Dendritic cell treated with granulocyte-macrophage colony-stimulating factor and Interleukin-4, amounts not matched to agents 40 ng/mL and 50 ng/mL, for 4 days (primary cell): Measurements from ENCODE around the gene GVQW3.
"Not testable (repeated sequence)": the region's sequence is repeated elsewhere in the genome, so short reads cannot be mapped to it uniquely, and the experiment has no call there.

ENCODE experiments used
- H3K27ac Mint-ChIP-seq: one replicate; pipeline ENCODE4 v1.8.0; 2022; ENCODE audit warnings: mild to moderate bottlenecking, mixed read lengths
- H3K27me3 Mint-ChIP-seq: one replicate; pipeline ENCODE4 v1.8.0; 2022; ENCODE audit warnings: mild to moderate bottlenecking, mixed read lengths
- H3K36me3 Mint-ChIP-seq: one replicate; pipeline ENCODE4 v1.8.0; 2022; ENCODE audit warnings: low read depth, mixed read lengths
- H3K4me1 Mint-ChIP-seq: one replicate; pipeline ENCODE4 v1.8.0; 2022; ENCODE audit warnings: low read depth, mixed read lengths
- H3K4me3 Mint-ChIP-seq: one replicate; pipeline ENCODE4 v1.8.0; 2022; ENCODE audit warnings: mild to moderate bottlenecking, moderate library complexity, mixed read lengths
- H3K9me3 Mint-ChIP-seq: one replicate; pipeline ENCODE4 v1.8.0; 2022; ENCODE audit warnings: mixed read lengths
- intact Hi-C: fragments of 100-400 bp; cut with micrococcal nuclease; formaldehyde crosslinking; loops from one replicate; pipeline ENCODE4 v1.15.0; 2022

GVQW3 gene

GRCh38 chr11:76397383-76397782 is 16.3 kb downstream of the GVQW3 start:
- H3K27me3 Mint-ChIP-seq = peaks cover 4% of the 10 kb centered on the region
- peaks cover 10% of the 10 kb centered on the region for H3K4me1 Mint-ChIP-seq
- no peaks in the 10 kb centered on the region for H3K36me3 Mint-ChIP-seq
- no peaks in the 10 kb centered on the region for H3K9me3 Mint-ChIP-seq
- intact Hi-C loops = no loop called here
- H3K27ac Mint-ChIP-seq = no peak overlapping the region
- no peak overlapping the region for H3K4me3 Mint-ChIP-seq

GRCh38 chr11:76400967-76401366 is 19.8 kb downstream of the GVQW3 start:
- Mint-ChIP-seq H3K27me3 (no peaks in the 10 kb centered on the region), H3K36me3 (no peaks in the 10 kb centered on the region), H3K4me3 (no peak overlapping the region), H3K27ac (no peak overlapping the region), H3K9me3 (no peaks in the 10 kb centered on the region), H3K4me1 (no peaks in the 10 kb centered on the region)
- intact Hi-C loops = no loop called here

- H3K27ac Mint-ChIP-seq, intact Hi-C loops, H3K36me3 Mint-ChIP-seq, H3K4me3 Mint-ChIP-seq, H3K27me3 Mint-ChIP-seq, H3K4me1 Mint-ChIP-seq, H3K9me3 Mint-ChIP-seq: not testable (repeated sequence)
These were observed 20.4 kb downstream of the GVQW3 start for GRCh38 chr11:76401484-76401883.

- Mint-ChIP-seq H3K9me3 (no peaks in the 10 kb centered on the region), H3K27ac (no peak overlapping the region), H3K27me3 (peaks cover 5% of the 10 kb centered on the region), H3K4me3 (no peak overlapping the region), H3K36me3 (no peaks in the 10 kb centered on the region), H3K4me1 (no peaks in the 10 kb centered on the region)
- intact Hi-C loops = no loop called here
These were observed 25.2 kb downstream of the GVQW3 start for GRCh38 chr11:76406359-76406758.

- Mint-ChIP-seq H3K9me3 (no peaks in the 10 kb centered on the region), H3K4me1 (no peaks in the 10 kb centered on the region), H3K27ac (no peak overlapping the region), H3K36me3 (no peaks in the 10 kb centered on the region), H3K27me3 (peaks cover 8% of the 10 kb centered on the region), H3K4me3 (no peak overlapping the region)
- intact Hi-C loops = no loop called here
These were observed 27.2 kb downstream of the GVQW3 start for GRCh38 chr11:76408171-76408965.

GRCh38 chr11:76410851-76411357 is 29.8 kb downstream of the GVQW3 start:
- Mint-ChIP-seq H3K4me3 (no peak overlapping the region), H3K27me3 (peaks cover 8% of the 10 kb centered on the region), H3K36me3 (no peaks in the 10 kb centered on the region), H3K9me3 (no peaks in the 10 kb centered on the region), H3K27ac (no peak overlapping the region), H3K4me1 (no peaks in the 10 kb centered on the region)
- intact Hi-C loops = no loop called here

- no peaks in the 10 kb centered on the region for H3K9me3 Mint-ChIP-seq
- no peak overlapping the region for H3K4me3 Mint-ChIP-seq
- no peak overlapping the region for H3K27ac Mint-ChIP-seq
- intact Hi-C loops = no loop called here
- H3K36me3 Mint-ChIP-seq = no peaks in the 10 kb centered on the region
- H3K27me3 Mint-ChIP-seq = peaks cover 8% of the 10 kb centered on the region
- H3K4me1 Mint-ChIP-seq = no peaks in the 10 kb centered on the region
These were observed 34.0 kb downstream of the GVQW3 start for GRCh38 chr11:76415073-76415472.

GRCh38 chr11:76419896-76420295 is 38.8 kb downstream of the GVQW3 start:
- Mint-ChIP-seq H3K27me3 (peaks cover 2% of the 10 kb centered on the region), H3K9me3 (no peaks in the 10 kb centered on the region), H3K4me1 (peaks cover 6% of the 10 kb centered on the region), H3K27ac (no peak overlapping the region), H3K4me3 (no peak overlapping the region), H3K36me3 (no peaks in the 10 kb centered on the region)
- intact Hi-C loops = no loop called here

- no peak overlapping the region for H3K27ac Mint-ChIP-seq
- peaks cover 3% of the 10 kb centered on the region for H3K27me3 Mint-ChIP-seq
- intact Hi-C loops = no loop called here
- no peaks in the 10 kb centered on the region for H3K9me3 Mint-ChIP-seq
- H3K4me1 Mint-ChIP-seq = peaks cover 6% of the 10 kb centered on the region
- H3K36me3 Mint-ChIP-seq = no peaks in the 10 kb centered on the region
- H3K4me3 Mint-ChIP-seq = no peak overlapping the region
These were observed 43.3 kb downstream of the GVQW3 start for GRCh38 chr11:76424379-76424778.

GRCh38 chr11:76424891-76425290 is 43.8 kb downstream of the GVQW3 start:
- Mint-ChIP-seq H3K36me3 (no peaks in the 10 kb centered on the region), H3K27ac (no peak overlapping the region), H3K27me3 (peaks cover 3% of the 10 kb centered on the region), H3K4me3 (no peak overlapping the region), H3K9me3 (no peaks in the 10 kb centered on the region), H3K4me1 (peaks cover 6% of the 10 kb centered on the region)
- intact Hi-C loops = no loop called here

GRCh38 chr11:76426660-76427059 is 45.5 kb downstream of the GVQW3 start:
- Mint-ChIP-seq H3K27me3 (peaks cover 3% of the 10 kb centered on the region), H3K4me1 (peaks cover 6% of the 10 kb centered on the region), H3K9me3 (no peaks in the 10 kb centered on the region), H3K27ac (no peak overlapping the region), H3K4me3 (no peak overlapping the region), H3K36me3 (no peaks in the 10 kb centered on the region)
- intact Hi-C loops = no loop called here

GRCh38 chr11:76436020-76436419 is 54.9 kb downstream of the GVQW3 start:
- H3K36me3 Mint-ChIP-seq = no peaks in the 10 kb centered on the region
- H3K4me3 Mint-ChIP-seq = no peak overlapping the region
- H3K4me1 Mint-ChIP-seq = no peaks in the 10 kb centered on the region
- H3K27ac Mint-ChIP-seq = no peak overlapping the region
- intact Hi-C loops = no loop called here
- H3K27me3 Mint-ChIP-seq = no peaks in the 10 kb centered on the region
- no peaks in the 10 kb centered on the region for H3K9me3 Mint-ChIP-seq

- Mint-ChIP-seq H3K27me3 (no peaks in the 10 kb centered on the region), H3K4me1 (peaks cover 24% of the 10 kb centered on the region), H3K36me3 (peaks cover 26% of the 10 kb centered on the region), H3K4me3 (peak overlapping the region; percentile 97), H3K27ac (peak overlapping the region; percentile 98), H3K9me3 (no peaks in the 10 kb centered on the region)
- intact Hi-C loops = loop anchor here (10.0 kb wide), 1 partner anchor 209 kb away; no protein-coding TSS in a partner anchor
These were observed 62.3 kb downstream of the GVQW3 start for GRCh38 chr11:76443268-76443980.

- H3K4me3 Mint-ChIP-seq = peak overlapping the region; percentile 97
- H3K4me1 Mint-ChIP-seq = peaks cover 24% of the 10 kb centered on the region
- H3K36me3 Mint-ChIP-seq = peaks cover 32% of the 10 kb centered on the region
- intact Hi-C loops = loop anchor here (2.0 to 10.0 kb wide), 2 partner anchors 63 to 209 kb away; partner anchors contain the start of genes GVQW3 and THAP12
- H3K9me3 Mint-ChIP-seq = no peaks in the 10 kb centered on the region
- peak overlapping the region; percentile 98 for H3K27ac Mint-ChIP-seq
- H3K27me3 Mint-ChIP-seq = no peaks in the 10 kb centered on the region
These were observed 62.9 kb downstream of the GVQW3 start for GRCh38 chr11:76444065-76444383.
